Astrocyte of the cerebellum (primary cell): ENCODE results near the gene KANK4.
A peak's percentile ranks its signal among the peaks of the same experiment; 100 is the strongest.

Experiments
- DNase-seq: peaks from one replicate; pipeline ENCODE4 v3.0.0-alpha.2; 2011; ENCODE audit warnings: low read depth
- H3K4me3 ChIP-seq: 2 replicates; pipeline ENCODE4 v1.5.1; 2011; ENCODE audit warnings: mild to moderate bottlenecking, low read depth, low read length, moderate library complexity
- in situ Hi-C: cut with HindIII; loops from 2 replicates; pipeline ENCODE4 v1.10.0; 2017; ENCODE audit warnings: low sequenced_read_pairs
- TF ChIP-seq, protein P1 (sequence below): IDR thresholded peaks from 2 replicates; pipeline ENCODE4 v1.5.1; 2012; ENCODE audit warnings: low read length, low read depth, moderate library complexity, mild to moderate bottlenecking; ENCODE audit errors: missing control alignments

KANK4 gene

DNA sequence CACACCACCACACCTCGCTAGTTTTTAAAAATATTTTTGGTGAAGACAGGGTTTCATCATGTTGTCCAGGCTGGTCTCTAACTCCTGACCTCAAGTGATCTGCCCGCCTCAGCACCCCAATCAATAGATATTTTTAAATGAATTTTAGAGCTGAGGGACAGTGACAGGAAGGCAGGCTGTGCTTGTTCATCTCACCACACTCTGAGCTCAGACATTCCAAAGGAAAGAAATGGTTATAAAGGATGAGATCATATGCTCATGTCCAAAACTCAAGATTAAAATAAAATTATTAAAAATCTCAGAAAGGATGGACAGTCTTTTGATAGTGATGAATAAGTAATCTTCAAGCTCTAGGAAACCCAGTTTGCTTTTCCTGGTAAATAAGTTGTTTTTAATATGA, 83.7 kb downstream of the KANK4 start:
- TF ChIP-seq, protein P1, sequence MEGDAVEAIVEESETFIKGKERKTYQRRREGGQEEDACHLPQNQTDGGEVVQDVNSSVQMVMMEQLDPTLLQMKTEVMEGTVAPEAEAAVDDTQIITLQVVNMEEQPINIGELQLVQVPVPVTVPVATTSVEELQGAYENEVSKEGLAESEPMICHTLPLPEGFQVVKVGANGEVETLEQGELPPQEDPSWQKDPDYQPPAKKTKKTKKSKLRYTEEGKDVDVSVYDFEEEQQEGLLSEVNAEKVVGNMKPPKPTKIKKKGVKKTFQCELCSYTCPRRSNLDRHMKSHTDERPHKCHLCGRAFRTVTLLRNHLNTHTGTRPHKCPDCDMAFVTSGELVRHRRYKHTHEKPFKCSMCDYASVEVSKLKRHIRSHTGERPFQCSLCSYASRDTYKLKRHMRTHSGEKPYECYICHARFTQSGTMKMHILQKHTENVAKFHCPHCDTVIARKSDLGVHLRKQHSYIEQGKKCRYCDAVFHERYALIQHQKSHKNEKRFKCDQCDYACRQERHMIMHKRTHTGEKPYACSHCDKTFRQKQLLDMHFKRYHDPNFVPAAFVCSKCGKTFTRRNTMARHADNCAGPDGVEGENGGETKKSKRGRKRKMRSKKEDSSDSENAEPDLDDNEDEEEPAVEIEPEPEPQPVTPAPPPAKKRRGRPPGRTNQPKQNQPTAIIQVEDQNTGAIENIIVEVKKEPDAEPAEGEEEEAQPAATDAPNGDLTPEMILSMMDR, result no peak
- in situ Hi-C loops, result no loop called here
- no peak for DNase-seq
- no peak overlapping the region for H3K4me3 ChIP-seq

DNA sequence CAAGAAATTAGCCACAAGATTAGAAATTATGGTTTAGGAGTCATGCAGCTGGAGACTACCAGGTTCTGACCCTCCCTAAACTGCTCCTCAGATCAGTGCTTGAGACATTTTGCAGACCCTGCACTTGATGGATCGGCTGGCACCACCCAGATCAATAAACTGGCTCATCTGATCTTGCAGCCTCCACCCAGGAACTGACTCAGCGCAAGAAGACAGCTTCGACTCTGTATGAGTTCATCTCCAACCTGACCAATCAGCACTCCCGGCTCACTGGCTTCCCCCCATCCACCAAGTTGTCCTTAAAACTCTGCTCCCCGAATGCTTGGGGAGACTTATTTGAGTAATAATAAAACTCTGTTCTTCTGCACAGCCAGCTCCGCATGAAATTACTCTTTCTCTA, 84.5 kb downstream of the KANK4 start:
- DNase-seq, result no peak
- TF ChIP-seq, protein P1, result no peak
- H3K4me3 ChIP-seq, result no peak overlapping the region
- in situ Hi-C loops, result no loop called here

DNA sequence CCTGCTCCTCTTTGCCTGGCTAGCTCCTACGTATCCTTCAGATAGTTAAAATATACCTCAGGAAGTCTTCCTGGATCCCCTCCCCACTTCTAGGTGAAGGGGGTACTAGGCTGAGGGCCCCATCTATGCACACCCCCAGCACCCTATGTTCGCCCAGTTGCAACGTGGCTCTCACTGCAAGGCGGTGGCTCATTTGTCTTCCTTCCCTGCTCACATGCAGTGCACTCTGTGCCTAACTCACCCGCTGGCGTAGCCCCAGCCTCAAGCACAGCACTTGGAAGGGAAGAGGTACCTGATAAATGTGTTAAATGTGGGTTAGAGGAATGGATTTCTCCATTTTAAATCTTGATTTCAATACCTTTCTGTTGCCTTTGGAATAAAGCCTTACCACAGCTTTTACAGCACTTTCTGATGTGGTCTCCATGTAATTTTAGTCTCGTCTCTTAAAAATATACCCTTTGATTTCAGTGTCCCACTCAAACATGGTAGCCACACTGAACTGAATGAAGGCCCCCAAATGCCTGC, 85.2 kb downstream of the KANK4 start:
- DNase-seq, result no peak
- in situ Hi-C loops, result no loop called here
- TF ChIP-seq, protein P1, result no peak

DNA sequence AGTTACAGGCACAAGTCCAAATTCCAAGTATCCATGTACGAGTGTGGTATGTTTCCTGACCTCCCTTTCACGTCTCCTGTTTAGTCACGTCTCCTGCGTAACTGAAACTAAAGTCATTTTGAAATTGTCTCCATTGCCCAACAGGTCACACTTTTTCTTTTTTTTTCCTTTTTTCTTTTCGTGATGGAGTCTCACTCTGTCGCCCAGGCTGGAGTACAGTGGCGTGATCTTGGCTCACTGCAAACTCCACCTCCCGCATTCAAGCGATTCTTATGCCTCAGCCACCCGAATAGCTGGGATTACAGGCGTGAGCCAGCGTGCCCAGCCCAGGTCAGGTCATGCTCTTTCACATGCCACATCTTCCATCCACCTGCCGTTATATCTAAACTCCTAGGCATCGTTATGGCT, 86.4 kb downstream of the KANK4 start:
- H3K4me3 ChIP-seq, result no peak overlapping the region
- DNase-seq, result no peak
- in situ Hi-C loops, result no loop called here
- TF ChIP-seq, protein P1, result no peak

More for the DNA sequence above, 85.2 kb downstream of the KANK4 start:
- H3K4me3 ChIP-seq, result no peak overlapping the region

DNA sequence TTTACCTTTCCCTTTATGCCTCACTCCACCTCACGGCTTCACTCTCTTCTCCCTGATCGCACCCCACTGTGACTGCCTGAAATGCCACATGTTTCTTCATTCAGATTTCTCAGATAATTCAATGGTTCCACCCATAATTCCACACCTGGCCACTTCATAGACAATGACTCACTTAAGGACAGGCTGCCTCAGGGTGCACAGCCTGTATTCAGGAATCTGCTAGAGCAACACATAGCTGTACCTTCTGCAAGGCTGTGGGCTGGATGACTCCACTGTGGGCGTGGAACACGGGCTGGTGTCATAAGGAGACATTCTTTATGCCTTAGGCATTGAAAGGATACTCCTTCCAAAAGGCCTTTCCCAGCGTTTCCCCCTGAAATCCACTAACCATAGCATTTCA, 88.5 kb downstream of the KANK4 start:
- TF ChIP-seq, protein P1, result no peak
- H3K4me3 ChIP-seq, result no peak overlapping the region
- in situ Hi-C loops, result no loop called here
- DNase-seq, result peak; percentile 13

- in situ Hi-C loops, result no loop called here
- TF ChIP-seq, protein P1, result no peak
- no peak for DNase-seq
- no peak overlapping the region for H3K4me3 ChIP-seq
Observed at GRCh38 chr1:62229932-62230331, 89.3 kb downstream of the KANK4 start.

DNA sequence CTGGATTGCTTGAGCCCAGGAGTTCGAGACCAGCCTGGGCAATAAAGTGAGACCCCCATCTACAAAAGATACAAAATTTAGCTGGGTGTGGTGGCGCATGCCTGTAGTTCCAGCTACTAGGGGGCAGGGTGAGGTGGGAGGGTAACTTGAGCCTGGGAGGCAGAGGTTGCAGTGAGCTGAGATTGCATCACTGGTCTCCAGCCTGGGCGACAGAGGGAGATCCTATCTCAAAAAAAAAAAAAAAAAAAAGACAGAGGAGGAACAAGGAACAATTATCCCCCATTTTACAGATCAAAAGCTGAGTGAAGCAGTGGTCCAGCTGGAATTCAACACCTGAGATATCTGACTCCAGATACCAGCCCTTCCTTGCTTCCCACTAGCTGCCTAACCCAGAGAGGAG, 89.8 kb downstream of the KANK4 start:
- in situ Hi-C loops, result no loop called here
- TF ChIP-seq, protein P1, result no peak
- no peak for DNase-seq
- H3K4me3 ChIP-seq, result no peak overlapping the region
